Measurements from ENCODE around the gene CFAP210. TPM values are rescaled to one million over a fixed set of nuclear protein-coding genes. Genes with fewer than 3 reads are reported as not detected.
"Not testable (repeated sequence)": the region's sequence is repeated elsewhere in the genome, so short reads cannot be mapped to it uniquely, and the experiment has no call there.

Gene CFAP210
- total RNA-seq, 3 donors from 2014 or later (not counting 1 experiment from before 2014, with no cell fraction given) = 0.27 to 8.4 (median 1.5) TPM

DNA sequence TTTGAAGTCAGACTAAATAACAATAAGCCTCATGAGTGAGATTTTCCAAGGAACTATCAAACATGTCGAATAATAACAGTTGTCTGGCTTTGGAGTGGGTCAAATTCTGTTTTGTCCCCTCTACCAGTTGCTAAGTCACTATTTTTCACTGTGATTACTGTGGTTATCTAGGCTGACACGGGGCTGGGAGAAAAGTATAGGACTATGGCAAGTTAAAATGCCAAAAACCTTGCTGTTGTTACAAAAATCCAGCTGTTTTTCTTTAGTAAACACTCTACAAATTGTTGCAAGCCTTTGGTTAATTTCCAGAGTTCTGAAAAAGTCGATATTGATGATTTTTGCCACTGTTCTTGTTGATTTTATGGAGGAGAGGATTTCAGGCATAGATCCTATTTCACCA is 1.5 kb downstream of the CFAP210 start:
- ATAC-seq = no peak
- H3K4me3 ChIP-seq (ENCODE audit: low read length) = no peak overlapping the region
- H3K27me3 ChIP-seq (ENCODE audit: control insufficient read depth, insufficient read depth, low read length) = peaks cover 3% of the 10 kb centered on the region
- intact Hi-C loops (cut with micrococcal nuclease) = loop anchor here (5.0 to 10.0 kb wide), 3 partner anchors 40 to 132 kb away; partner anchors contain the start of genes KLHL23, METTL5, SSB and UBR3
- Mint-ChIP-seq H3K27me3 (ENCODE audit: low read depth in 2 of 2) (peaks cover 21 to 29% of the 10 kb centered on the region in 2 donors), H3K27ac (peak overlapping the region; percentile 37 to 97), H3K36me3 (peaks cover 14% of the 10 kb centered on the region), H3K4me1 (peaks cover 17 to 19% of the 10 kb centered on the region in 2 donors), H3K4me3 (no peak overlapping the region), H3K9me3 (peaks cover 3 to 9% of the 10 kb centered on the region in 2 donors)
- H3K9me3 ChIP-seq (ENCODE audit: control insufficient read depth, insufficient read depth, low read length) = no peaks in the 10 kb centered on the region
- DNase-seq = no peak
- WGBS (ENCODE audit: insufficient coverage) = 74% methylated on average over 2 of the region's 3 CpGs
- H3K36me3 ChIP-seq (ENCODE audit: control insufficient read depth, insufficient read depth, low read length) = peaks cover under 1% of the 10 kb centered on the region
- peaks cover 11% of the 10 kb centered on the region for H3K4me1 ChIP-seq (ENCODE audit: control insufficient read depth, insufficient read depth, low read length)
- TF ChIP-seq, protein P1, sequence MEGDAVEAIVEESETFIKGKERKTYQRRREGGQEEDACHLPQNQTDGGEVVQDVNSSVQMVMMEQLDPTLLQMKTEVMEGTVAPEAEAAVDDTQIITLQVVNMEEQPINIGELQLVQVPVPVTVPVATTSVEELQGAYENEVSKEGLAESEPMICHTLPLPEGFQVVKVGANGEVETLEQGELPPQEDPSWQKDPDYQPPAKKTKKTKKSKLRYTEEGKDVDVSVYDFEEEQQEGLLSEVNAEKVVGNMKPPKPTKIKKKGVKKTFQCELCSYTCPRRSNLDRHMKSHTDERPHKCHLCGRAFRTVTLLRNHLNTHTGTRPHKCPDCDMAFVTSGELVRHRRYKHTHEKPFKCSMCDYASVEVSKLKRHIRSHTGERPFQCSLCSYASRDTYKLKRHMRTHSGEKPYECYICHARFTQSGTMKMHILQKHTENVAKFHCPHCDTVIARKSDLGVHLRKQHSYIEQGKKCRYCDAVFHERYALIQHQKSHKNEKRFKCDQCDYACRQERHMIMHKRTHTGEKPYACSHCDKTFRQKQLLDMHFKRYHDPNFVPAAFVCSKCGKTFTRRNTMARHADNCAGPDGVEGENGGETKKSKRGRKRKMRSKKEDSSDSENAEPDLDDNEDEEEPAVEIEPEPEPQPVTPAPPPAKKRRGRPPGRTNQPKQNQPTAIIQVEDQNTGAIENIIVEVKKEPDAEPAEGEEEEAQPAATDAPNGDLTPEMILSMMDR (IDR thresholded peaks at IDR 0.05) = no peak
- H3K27ac ChIP-seq (ENCODE audit: low read length) = no peak overlapping the region

DNA sequence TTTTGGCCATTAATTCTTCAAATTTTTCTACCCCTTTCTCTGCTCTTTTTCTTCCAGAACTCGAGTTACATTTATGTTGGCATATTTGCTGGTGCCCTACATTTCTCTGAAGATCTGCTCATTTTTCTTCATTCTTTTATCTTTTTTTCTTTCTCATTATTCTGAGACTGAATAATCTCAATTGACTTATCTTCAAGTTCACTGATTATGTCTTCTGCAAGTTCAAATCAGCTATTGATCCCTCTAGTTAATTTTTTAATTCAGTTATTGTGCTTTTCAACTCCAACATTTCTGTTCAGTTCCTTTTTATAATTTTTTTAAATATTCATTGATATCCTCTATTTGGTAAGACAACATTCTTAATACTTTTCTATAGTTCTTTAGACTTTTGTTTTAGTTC is 3.2 kb downstream of the CFAP210 start:
- peaks cover 3% of the 10 kb centered on the region for H3K27me3 ChIP-seq (ENCODE audit: control insufficient read depth, insufficient read depth, low read length)
- Mint-ChIP-seq H3K27me3 (ENCODE audit: low read depth in 2 of 2) (peaks cover 23 to 29% of the 10 kb centered on the region in 2 donors), H3K36me3 (peaks cover 14% of the 10 kb centered on the region), H3K27ac (peak overlapping the region in 1 of 2 donors; percentile 97), H3K4me1 (peaks cover 17 to 19% of the 10 kb centered on the region in 2 donors), H3K4me3 (no peak overlapping the region), H3K9me3 (peaks cover 3 to 9% of the 10 kb centered on the region in 2 donors)
- ATAC-seq (no peak), DNase-seq (no peak)
- TF ChIP-seq, protein P1 (IDR thresholded peaks at IDR 0.05) = no peak
- H3K4me1 ChIP-seq (ENCODE audit: control insufficient read depth, insufficient read depth, low read length) = peaks cover 11% of the 10 kb centered on the region
- 79% methylated on average over 1 of the region's 1 CpG for WGBS (ENCODE audit: insufficient coverage)
- H3K4me3 ChIP-seq (ENCODE audit: low read length) = no peak overlapping the region
- no peak overlapping the region for H3K27ac ChIP-seq (ENCODE audit: low read length)
- no peaks in the 10 kb centered on the region for H3K9me3 ChIP-seq (ENCODE audit: control insufficient read depth, insufficient read depth, low read length)
- no peaks in the 10 kb centered on the region for H3K36me3 ChIP-seq (ENCODE audit: control insufficient read depth, insufficient read depth, low read length)
- intact Hi-C loops (cut with micrococcal nuclease) = loop anchor here (5.0 to 10.0 kb wide), 3 partner anchors 41 to 134 kb away; partner anchors contain the start of genes KLHL23, METTL5, SSB and UBR3

DNA sequence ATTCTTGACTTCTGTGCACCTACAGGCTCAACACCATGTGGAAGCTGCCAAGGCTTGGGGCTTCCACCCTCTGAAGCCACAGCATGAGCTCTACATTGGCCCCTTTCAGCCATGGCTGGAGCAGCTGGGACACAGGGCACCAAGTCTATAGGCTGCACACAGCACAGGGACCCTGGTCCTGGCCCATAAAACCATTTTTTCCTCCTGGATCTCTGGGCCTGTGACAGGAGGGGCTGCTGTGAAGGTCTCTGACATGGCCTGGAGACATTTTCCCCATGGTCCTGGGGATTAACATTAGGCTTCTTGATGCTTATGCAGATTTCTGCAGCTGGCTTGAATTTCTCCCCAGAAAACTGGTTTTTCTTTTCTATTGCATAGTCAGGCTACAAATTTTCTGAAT is 6.3 kb downstream of the CFAP210 start:
- DNase-seq; H3K4me3 Mint-ChIP-seq; H3K4me3 ChIP-seq (ENCODE audit: low read length); H3K4me1 ChIP-seq (ENCODE audit: control insufficient read depth, insufficient read depth, low read length); H3K36me3 ChIP-seq (ENCODE audit: control insufficient read depth, insufficient read depth, low read length); ATAC-seq; H3K9me3 Mint-ChIP-seq; H3K27ac Mint-ChIP-seq; H3K9me3 ChIP-seq (ENCODE audit: control insufficient read depth, insufficient read depth, low read length); H3K27me3 ChIP-seq (ENCODE audit: control insufficient read depth, insufficient read depth, low read length); H3K27ac ChIP-seq (ENCODE audit: low read length); intact Hi-C loops (cut with micrococcal nuclease): not testable (repeated sequence)
- Mint-ChIP-seq H3K4me1 (peaks cover 11 to 16% of the 10 kb centered on the region in 2 donors), H3K36me3 (peaks cover 14% of the 10 kb centered on the region), H3K27me3 (ENCODE audit: low read depth in 2 of 2) (peaks cover 23 to 29% of the 10 kb centered on the region in 2 donors)

DNA sequence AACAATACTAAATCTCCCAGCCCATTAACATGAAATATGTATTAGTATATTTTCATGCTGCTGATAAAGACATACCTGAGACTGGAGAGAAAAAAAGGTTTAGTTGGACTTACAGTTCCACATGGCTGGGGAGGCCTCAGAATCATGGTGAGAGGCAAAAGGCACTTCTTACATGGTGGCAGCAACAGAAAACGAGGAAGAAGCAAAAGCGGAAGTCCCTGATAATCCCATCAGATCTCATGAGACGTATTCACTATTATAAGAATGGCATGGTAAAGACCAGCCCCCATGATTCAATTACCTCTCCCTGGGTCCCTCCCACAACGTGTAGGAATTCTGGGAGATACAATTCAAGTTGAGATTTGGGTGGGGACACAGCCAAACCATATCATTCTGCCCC is 7.4 kb downstream of the CFAP210 start:
- H3K27ac Mint-ChIP-seq; H3K36me3 ChIP-seq (ENCODE audit: control insufficient read depth, insufficient read depth, low read length); H3K4me3 Mint-ChIP-seq; H3K9me3 ChIP-seq (ENCODE audit: control insufficient read depth, insufficient read depth, low read length); H3K9me3 Mint-ChIP-seq; H3K4me3 ChIP-seq (ENCODE audit: low read length); ATAC-seq; H3K27ac ChIP-seq (ENCODE audit: low read length); DNase-seq; intact Hi-C loops (cut with micrococcal nuclease); H3K27me3 ChIP-seq (ENCODE audit: control insufficient read depth, insufficient read depth, low read length): not testable (repeated sequence)
- peaks cover 13 to 25% of the 10 kb centered on the region in 2 donors for H3K4me1 Mint-ChIP-seq
- H3K36me3 Mint-ChIP-seq = peaks cover 13% of the 10 kb centered on the region
- 97% methylated on average over 3 of the region's 4 CpGs for WGBS (ENCODE audit: insufficient coverage)
- peaks cover 12% of the 10 kb centered on the region for H3K4me1 ChIP-seq (ENCODE audit: control insufficient read depth, insufficient read depth, low read length)
- peaks cover 17 to 20% of the 10 kb centered on the region in 2 donors for H3K27me3 Mint-ChIP-seq (ENCODE audit: low read depth in 2 of 2)

DNA sequence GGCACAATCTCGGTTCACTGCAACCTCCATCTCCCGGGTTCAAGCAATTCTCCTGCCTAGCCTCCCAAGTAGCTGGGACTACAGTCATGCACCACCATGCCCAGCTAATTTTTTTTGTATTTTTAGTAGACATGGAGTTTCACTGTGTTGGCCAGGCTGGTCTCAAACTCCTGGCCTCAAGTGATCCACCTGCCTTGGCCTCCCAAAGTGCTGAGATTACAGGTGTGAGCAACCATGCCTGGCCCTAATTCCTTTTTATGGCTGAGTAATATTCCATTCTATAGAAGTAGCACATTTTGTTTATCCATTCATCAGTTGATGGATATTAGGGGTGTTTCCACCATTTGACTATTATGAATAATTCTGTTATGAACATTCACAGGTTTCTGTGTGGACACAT is 9.5 kb downstream of the CFAP210 start:
- H3K9me3 ChIP-seq (ENCODE audit: control insufficient read depth, insufficient read depth, low read length); H3K36me3 Mint-ChIP-seq; H3K36me3 ChIP-seq (ENCODE audit: control insufficient read depth, insufficient read depth, low read length); H3K4me3 ChIP-seq (ENCODE audit: low read length); H3K27ac Mint-ChIP-seq; ATAC-seq; DNase-seq; H3K27ac ChIP-seq (ENCODE audit: low read length); H3K9me3 Mint-ChIP-seq; intact Hi-C loops (cut with micrococcal nuclease); H3K27me3 ChIP-seq (ENCODE audit: control insufficient read depth, insufficient read depth, low read length); H3K4me3 Mint-ChIP-seq: not testable (repeated sequence)
- 100% methylated on average over 1 of the region's 2 CpGs for WGBS (ENCODE audit: insufficient coverage)
- peaks cover 8 to 13% of the 10 kb centered on the region in 2 donors for H3K27me3 Mint-ChIP-seq (ENCODE audit: low read depth in 2 of 2)
- H3K4me1 ChIP-seq (ENCODE audit: control insufficient read depth, insufficient read depth, low read length) = peaks cover 12% of the 10 kb centered on the region
- peaks cover 13 to 25% of the 10 kb centered on the region in 2 donors for H3K4me1 Mint-ChIP-seq

Measured in natural killer cell (primary cell).